HepG2 (cell line): ENCODE data around the gene DOHH. TPM values are rescaled to one million over a fixed set of nuclear protein-coding genes. Genes with fewer than 3 reads are reported as not detected.

ENCODE experiments used
- ATAC-seq: fragments of 200-7000 bp; cut with Tn5 transposase; 3 replicates; pipeline ENCODE4 v1.9.1; 2020; ENCODE audit warnings: mild to moderate bottlenecking, moderate library complexity
- BruUV-seq: library from RNA; stranded (reverse); fragments of 400-500 nt; replicated peaks from 2 replicates; lab custom pipeline; 2021; lab: Mats Ljungman, UMichigan
- CTCF ChIA-PET: fragments of 300-600 bp; formaldehyde crosslinking; extraction: SDS; loops from one replicate; lab custom pipeline; 2021; ENCODE audit warnings: low total read pairs, inconsistent platforms, low intra/inter-chr PET ratio; lab: Yijun Ruan, JAX
- POLR2A ChIA-PET: fragments of 350-600 bp; sonication (Branson Sonifier 250); formaldehyde crosslinking; loops from one replicate; lab custom pipeline; 2020; ENCODE audit warnings: antibody characterized with exemption, inconsistent platforms; lab: Yijun Ruan, JAX
- DNase-seq: peaks from one replicate; pipeline ENCODE4 v3.0.0-alpha.2; 2015; ENCODE audit warnings: low spot score
- FAIRE-seq: peaks from 3 replicates; lab custom pipeline; 2011; peaks lifted over from hg19 to GRCh38; lab: Jason Lieb, UNC
- H2AFZ ChIP-seq: one replicate; pipeline ENCODE4 v1.6.1; 2011; ENCODE audit warnings: low read length, inconsistent platforms
- H3K27ac ChIP-seq: fragments of 300-600 bp; 3 replicates; pipeline ENCODE4 v1.8.0; 2011; ENCODE audit warnings: mixed run types, mild to moderate bottlenecking, mixed read lengths, low read length, inconsistent platforms; ENCODE audit not compliant: insufficient read depth; ENCODE audit errors: extremely low read length
- H3K27me3 ChIP-seq, 2 experiments: fragments of 200-600 bp in 1 of 2; 2 replicates in 1 of 2; 3 replicates in 1 of 2; pipeline versions ENCODE4 v1.6.0 to v1.8.0; 2011; ENCODE audit warnings: low read length in 2 of 2, mild to moderate bottlenecking in 2 of 2, moderate library complexity in 2 of 2, inconsistent platforms in 1 of 2; ENCODE audit not compliant: insufficient read depth in 2 of 2, control insufficient read depth in 1 of 2
- H3K36me3 ChIP-seq, 2 experiments: fragments of 200-600 bp in 1 of 2; replicated peaks in 1 of 2; 2 replicates in 1 of 2; 3 replicates in 1 of 2; pipeline versions ENCODE4 v1.5.1 to v1.8.0; 2011; ENCODE audit warnings: low read length in 2 of 2, inconsistent platforms in 1 of 2; ENCODE audit not compliant: insufficient read depth in 2 of 2, control insufficient read depth in 1 of 2
- H3K4me1 ChIP-seq: 2 replicates; pipeline ENCODE4 v1.5.1; 2012; ENCODE audit warnings: low read length, inconsistent platforms; ENCODE audit not compliant: insufficient read depth
- H3K4me2 ChIP-seq: 2 replicates; pipeline ENCODE4 v1.6.0; 2011; ENCODE audit warnings: low read depth, low read length, inconsistent platforms
- H3K4me3 ChIP-seq, 3 experiments: fragments of 200-600 bp in 1 of 3; sonication (generic), shearing (Covaris generic) in 1 of 3; replicated peaks in 1 of 3; 2 replicates each; pipeline ENCODE4 v1.5.1; 2011 to 2016; ENCODE audit warnings: low read length in 3 of 3, inconsistent platforms in 2 of 3, low read depth in 2 of 3, mild to moderate bottlenecking in 2 of 3, control low read depth in 1 of 3, mixed read lengths in 1 of 3; ENCODE audit not compliant: insufficient read depth in 1 of 3
- H3K79me2 ChIP-seq: one replicate; pipeline ENCODE4 v1.6.1; 2011; ENCODE audit warnings: low read length, inconsistent platforms; ENCODE audit not compliant: insufficient read depth
- H3K9ac ChIP-seq: 2 replicates; pipeline ENCODE4 v1.6.0; 2011; ENCODE audit warnings: mild to moderate bottlenecking, low read depth, low read length, inconsistent platforms; ENCODE audit not compliant: insufficient read depth
- H3K9me3 ChIP-seq: 2 replicates; pipeline ENCODE4 v1.5.1; 2012; ENCODE audit warnings: mild to moderate bottlenecking, low read length
- H4K20me1 ChIP-seq: 2 replicates; pipeline ENCODE4 v1.6.0; 2011; ENCODE audit warnings: inconsistent platforms, mild to moderate bottlenecking, low read length, moderate library complexity; ENCODE audit not compliant: insufficient read depth
- CC2D1A ChIP-seq: sonication (generic); formaldehyde crosslinking; IDR thresholded peaks from 2 replicates; pipeline ENCODE4 v1.8.1; 2023; ENCODE audit warnings: mild to moderate bottlenecking, missing genetic modification reagents
- ESRRA ChIP-seq: sonication (generic); formaldehyde crosslinking; IDR thresholded peaks from 2 replicates; pipeline ENCODE4 v1.5.1; 2020; ENCODE audit warnings: mild to moderate bottlenecking, low read depth, missing genetic modification reagents
- HDAC1 ChIP-seq: sonication (generic); formaldehyde crosslinking; IDR thresholded peaks from 2 replicates; pipeline ENCODE4 v1.5.1; 2020; ENCODE audit warnings: mild to moderate bottlenecking, missing genetic modification reagents
- MYC ChIP-seq: sonication (generic); formaldehyde crosslinking; IDR thresholded peaks from 2 replicates; pipeline ENCODE4 v1.9.0; 2021; ENCODE audit warnings: missing genetic modification reagents, borderline replicate concordance
- NFIB ChIP-seq: sonication (generic); formaldehyde crosslinking; IDR thresholded peaks from 2 replicates; pipeline ENCODE4 v1.9.0; 2021; ENCODE audit warnings: missing genetic modification reagents, mild to moderate bottlenecking, borderline replicate concordance
- NFIC ChIP-seq: IDR thresholded peaks from 2 replicates; pipeline ENCODE4 v1.6.1; 2012; ENCODE audit warnings: mild to moderate bottlenecking, low read length, inconsistent platforms
- NFYC ChIP-seq: IDR thresholded peaks from 2 replicates; pipeline ENCODE4 v1.6.1; 2016; ENCODE audit warnings: missing genetic modification reagents, missing compliant biosample characterization
- PBX2 ChIP-seq: IDR thresholded peaks from 2 replicates; pipeline ENCODE4 v1.6.1; 2016; ENCODE audit warnings: control low read depth
- REL ChIP-seq: sonication (generic); formaldehyde crosslinking; conservative IDR thresholded peaks from 2 replicates; pipeline ENCODE4 v1.8.0; 2022; ENCODE audit warnings: mild to moderate bottlenecking, missing genetic modification reagents, moderate library complexity
- SNAI1 ChIP-seq: sonication (generic); formaldehyde crosslinking; IDR thresholded peaks from 2 replicates; pipeline ENCODE4 v1.5.0; 2020; ENCODE audit warnings: mild to moderate bottlenecking, missing genetic modification reagents, borderline replicate concordance
- SNAPC5 ChIP-seq: sonication (generic); formaldehyde crosslinking; IDR thresholded peaks from 2 replicates; pipeline ENCODE4 v1.8.1; 2023; ENCODE audit warnings: mild to moderate bottlenecking, missing genetic modification reagents, borderline replicate concordance
- SP2 ChIP-seq: sonication (generic); formaldehyde crosslinking; IDR thresholded peaks from 2 replicates; pipeline ENCODE4 v1.5.1; 2020; ENCODE audit warnings: mild to moderate bottlenecking, missing genetic modification reagents
- SYNCRIP ChIP-seq: fragments of 200-400 bp; formaldehyde crosslinking; IDR thresholded peaks from 2 replicates; pipeline ENCODE4 v1.6.1; 2018; ENCODE audit warnings: mild to moderate bottlenecking, low read depth, low read length; ENCODE audit not compliant: insufficient read depth
- TEAD2 ChIP-seq: sonication (generic); formaldehyde crosslinking; IDR thresholded peaks from 2 replicates; pipeline ENCODE4 v1.9.0; 2021; ENCODE audit warnings: missing genetic modification reagents
- THYN1 ChIP-seq: sonication (generic); formaldehyde crosslinking; IDR thresholded peaks from 2 replicates; pipeline ENCODE4 v1.8.1; 2023; ENCODE audit warnings: low read depth, mild to moderate bottlenecking, moderate library complexity, missing genetic modification reagents, borderline replicate concordance
- ZBTB34 ChIP-seq: sonication (generic); formaldehyde crosslinking; IDR thresholded peaks from 2 replicates; pipeline ENCODE4 v1.8.0; 2022; ENCODE audit warnings: mild to moderate bottlenecking, missing genetic modification reagents
- ZMAT5 ChIP-seq: sonication (generic); formaldehyde crosslinking; IDR thresholded peaks from 2 replicates; pipeline ENCODE4 v1.5.0; 2020; ENCODE audit warnings: mild to moderate bottlenecking, low read depth, missing genetic modification reagents, borderline replicate concordance
- ZNF124 ChIP-seq: sonication (generic); formaldehyde crosslinking; IDR thresholded peaks from 2 replicates; pipeline ENCODE4 v1.4.0; 2020; ENCODE audit warnings: missing genetic modification reagents
- ZNF513 ChIP-seq: sonication (generic); formaldehyde crosslinking; conservative IDR thresholded peaks from 2 replicates; pipeline ENCODE4 v1.5.0; 2020; ENCODE audit warnings: missing genetic modification reagents
- ZNF713 ChIP-seq: sonication (generic); formaldehyde crosslinking; IDR thresholded peaks from 2 replicates; pipeline ENCODE4 v1.4.0; 2020; ENCODE audit warnings: mild to moderate bottlenecking, missing genetic modification reagents
- ZNF83 ChIP-seq: sonication (generic); formaldehyde crosslinking; IDR thresholded peaks from 2 replicates; pipeline ENCODE4 v1.4.0; 2020; ENCODE audit warnings: missing genetic modification reagents, mild to moderate bottlenecking, borderline replicate concordance
- WGBS: methylation state at CpG from one replicate; pipeline ENCODE4 v1.1.6; 2017; ENCODE audit warnings: low lambda C conversion rate; 5-methylcytosine and 5-hydroxymethylcytosine counted together
- in situ Hi-C: cut with HindIII; loops from 2 replicates; pipeline ENCODE4 v1.10.0; 2017; ENCODE audit warnings: low pct_unique_long_range_greater_than_20kb; ENCODE audit not compliant: extremely low pct_ligation_motif_present
- intact Hi-C: fragments of 100-400 bp; cut with micrococcal nuclease; formaldehyde crosslinking; loops from one replicate; pipeline ENCODE4 v1.10.0; 2022; ENCODE audit not compliant: unreplicated experiment
- polyA plus RNA-seq, 8 experiments: library from polyadenylated mRNA; depleted of rRNA in 3 of 8; stranded (reverse) in 7 of 8; unstranded in 1 of 8; fragments of >200 nt; fragmentation: Illumina TruSeq in 4 of 8; extraction: Trizol in 4 of 8; gene quantifications; 2 replicates each; pipeline versions ENCODE4 v1.2.1 to v1.2.3, GENCODE V29; 2011 to 2016; ENCODE audit warnings: low read depth in 4 of 8, missing spikeins in 1 of 8, mixed read lengths in 1 of 8; ENCODE audit not compliant: insufficient read depth in 1 of 8
- total RNA-seq, 5 experiments: library from RNA; depleted of rRNA; stranded (reverse); fragments of >200 nt; fragmentation: Illumina TruSeq; extraction: Trizol; gene quantifications; 2 replicates each; pipeline ENCODE4 v1.2.3, GENCODE V29; 2016; ENCODE audit warnings: low read depth in 1 of 5

DOHH gene
- total and polyA plus RNA-seq, 2 of the 13 experiments (the other 11 are each of a cell fraction or from before 2014, with no cell fraction given): 3.5 to 13.7 TPM

- TF ChIP-seq SYNCRIP: no peak
- no peak for TF ChIP-seq CC2D1A (CRISPR knock-in tag)
- no peak for TF ChIP-seq ESRRA (CRISPR knock-in tag)
- TF ChIP-seq SNAI1: no peak
- no peak for TF ChIP-seq SNAPC5 (CRISPR knock-in tag)
- no peak for TF ChIP-seq TEAD2 (CRISPR knock-in tag)
- TF ChIP-seq ZNF713 (CRISPR knock-in tag): no peak
- TF ChIP-seq NFIC: no peak
These were observed 5.9 kb downstream of the DOHH start (continued) for GRCh38 chr19:3494559-3494958.

GRCh38 chr19:3494051-3494450 lies 6.4 kb downstream of the DOHH start:
- CTCF ChIA-PET: no interaction called here
- DNase-seq (no peak), FAIRE-seq (no peak), ATAC-seq (peak; percentile 40)
- peaks cover 16% of the 10 kb centered on the region for H3K4me1 ChIP-seq
- H3K9me3 ChIP-seq: no peaks in the 10 kb centered on the region
- POLR2A ChIA-PET: interaction anchor here (1.0 kb wide), 1 partner anchor 13 kb away, joined by 3 read pairs; the partner anchor contains the start of gene SMIM24
- H3K36me3 ChIP-seq: peaks cover 11 to 50% of the 10 kb centered on the region in 2 experiments; a peak in 4 of 5 replicates
- no peaks in the 10 kb centered on the region; a peak in 1 of 5 replicates for H3K27me3 ChIP-seq
- in situ Hi-C loops: no loop called here
- WGBS: 93% methylated on average over 6 of the region's 15 CpGs
- no peaks in the 10 kb centered on the region for H4K20me1 ChIP-seq
- H3K9ac ChIP-seq: no peak overlapping the region
- H2AFZ ChIP-seq: no peak overlapping the region
- no TSS peak for BruUV-seq
- H3K79me2 ChIP-seq: peaks cover 15% of the 10 kb centered on the region
- intact Hi-C loops: no loop called here
- no peak overlapping the region for H3K27ac ChIP-seq
- H3K4me3 ChIP-seq: no peak overlapping the region
- H3K4me2 ChIP-seq: no peak overlapping the region
- TF ChIP-seq THYN1 (CRISPR knock-in tag): no peak
- TF ChIP-seq NFIB: no peak
- no peak for TF ChIP-seq ZNF513 (CRISPR knock-in tag)
- TF ChIP-seq NFYC (CRISPR knock-in tag): peak; percentile 77
- TF ChIP-seq HDAC1 (CRISPR knock-in tag): no peak
- no peak for TF ChIP-seq REL
- TF ChIP-seq ZMAT5: no peak
- peak; percentile 33; the same call in 1 of the 2 replicates for TF ChIP-seq PBX2
- TF ChIP-seq ZNF83: no peak
- no peak for TF ChIP-seq ZBTB34 (CRISPR knock-in tag)
- peak; percentile 66 for TF ChIP-seq SP2 (CRISPR knock-in tag)
- no peak for TF ChIP-seq MYC (CRISPR knock-in tag)
- no peak for TF ChIP-seq ZNF124 (CRISPR knock-in tag)
